Hepatocyte (in vitro differentiated cells): Measurements from ENCODE around the gene ZSCAN26.

ENCODE experiments used
- EZH2 ChIP-seq: fragments of 200-600 bp; sonication (generic); IDR thresholded peaks from 2 replicates; pipeline ENCODE4 v1.6.1; 2016; ENCODE audit warnings: antibody characterized with exemption, mild to moderate bottlenecking, borderline replicate concordance
- EZH2phosphoT487 ChIP-seq: fragments of 200-600 bp; sonication (generic); IDR thresholded peaks from one replicate; pipeline ENCODE4 v1.6.1; 2018; ENCODE audit warnings: antibody characterized with exemption, mild to moderate bottlenecking, low read depth, moderate library complexity; ENCODE audit not compliant: unreplicated experiment, severe bottlenecking
- TF ChIP-seq, protein P1 (sequence below): fragments of 200-600 bp; sonication (generic); IDR thresholded peaks from 2 replicates; pipeline ENCODE4 v1.5.1; 2016; ENCODE audit warnings: antibody characterized with exemption, mild to moderate bottlenecking; ENCODE audit not compliant: poor library complexity

GRCh38 chr6:28266962-28267694 lies at the start of gene ZSCAN26:
- TF ChIP-seq, protein P1, sequence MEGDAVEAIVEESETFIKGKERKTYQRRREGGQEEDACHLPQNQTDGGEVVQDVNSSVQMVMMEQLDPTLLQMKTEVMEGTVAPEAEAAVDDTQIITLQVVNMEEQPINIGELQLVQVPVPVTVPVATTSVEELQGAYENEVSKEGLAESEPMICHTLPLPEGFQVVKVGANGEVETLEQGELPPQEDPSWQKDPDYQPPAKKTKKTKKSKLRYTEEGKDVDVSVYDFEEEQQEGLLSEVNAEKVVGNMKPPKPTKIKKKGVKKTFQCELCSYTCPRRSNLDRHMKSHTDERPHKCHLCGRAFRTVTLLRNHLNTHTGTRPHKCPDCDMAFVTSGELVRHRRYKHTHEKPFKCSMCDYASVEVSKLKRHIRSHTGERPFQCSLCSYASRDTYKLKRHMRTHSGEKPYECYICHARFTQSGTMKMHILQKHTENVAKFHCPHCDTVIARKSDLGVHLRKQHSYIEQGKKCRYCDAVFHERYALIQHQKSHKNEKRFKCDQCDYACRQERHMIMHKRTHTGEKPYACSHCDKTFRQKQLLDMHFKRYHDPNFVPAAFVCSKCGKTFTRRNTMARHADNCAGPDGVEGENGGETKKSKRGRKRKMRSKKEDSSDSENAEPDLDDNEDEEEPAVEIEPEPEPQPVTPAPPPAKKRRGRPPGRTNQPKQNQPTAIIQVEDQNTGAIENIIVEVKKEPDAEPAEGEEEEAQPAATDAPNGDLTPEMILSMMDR, result no peak
- TF ChIP-seq EZH2phosphoT487 (no peak), EZH2 (no peak)
